Left ventricle myocardium superior (tissue), 1 donor: ENCODE data around the gene NLN. TPM values are rescaled to one million over a fixed set of nuclear protein-coding genes. Genes with fewer than 3 reads are reported as not detected.
"Not testable (repeated sequence)": the region's sequence is repeated elsewhere in the genome, so short reads cannot be mapped to it uniquely, and the experiment has no call there.

Experiments used
- ATAC-seq: fragments of 200-7000 bp; cut with Tn5 transposase; one replicate; pipeline ENCODE4 v1.9.1; 2020; ENCODE audit warnings: mild to moderate bottlenecking, moderate library complexity
- DNase-seq: peaks from one replicate; pipeline ENCODE4 v3.0.0-alpha.2; 2020
- intact Hi-C: fragments of 100-400 bp; cut with micrococcal nuclease; formaldehyde crosslinking; loops from one replicate; pipeline ENCODE4 v1.11.0; 2022
- total RNA-seq: library from RNA; stranded (reverse); fragmentation: NEBNext Ultra II Directional; extraction: Animal tissue kit (Norgen Biotek cat#: 25700); gene quantifications from one replicate; pipeline ENCODE4 v1.2.1, GENCODE V29; 2021
- donor health status: DM: no; HTN: yes; CAD: no; lungs with severe emphysema.

NLN gene
- total RNA-seq, 1 donor from 2014 or later: 14.1 TPM

DNA sequence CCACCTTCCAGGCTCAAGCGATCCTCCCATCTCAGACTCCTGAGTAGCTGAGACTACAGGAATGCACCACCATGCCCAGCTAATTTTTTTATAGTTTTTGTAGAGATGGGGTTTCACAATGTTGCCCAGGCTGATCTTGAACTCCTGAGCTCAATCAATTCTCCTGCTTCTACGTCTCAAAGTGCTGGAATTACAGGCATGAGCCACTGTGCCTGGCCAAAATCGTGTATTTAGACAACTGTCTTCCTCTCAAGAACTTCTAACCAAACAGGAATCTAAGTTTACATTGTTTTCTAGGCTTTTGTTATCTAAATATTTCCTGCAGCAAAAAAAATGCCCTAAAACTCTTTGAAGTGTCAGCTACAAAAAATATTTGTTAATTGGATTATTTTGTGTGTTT is 78.8 kb downstream of the NLN start:
- ATAC-seq: no peak
- no peak for DNase-seq
- intact Hi-C loops: no loop called here

DNA sequence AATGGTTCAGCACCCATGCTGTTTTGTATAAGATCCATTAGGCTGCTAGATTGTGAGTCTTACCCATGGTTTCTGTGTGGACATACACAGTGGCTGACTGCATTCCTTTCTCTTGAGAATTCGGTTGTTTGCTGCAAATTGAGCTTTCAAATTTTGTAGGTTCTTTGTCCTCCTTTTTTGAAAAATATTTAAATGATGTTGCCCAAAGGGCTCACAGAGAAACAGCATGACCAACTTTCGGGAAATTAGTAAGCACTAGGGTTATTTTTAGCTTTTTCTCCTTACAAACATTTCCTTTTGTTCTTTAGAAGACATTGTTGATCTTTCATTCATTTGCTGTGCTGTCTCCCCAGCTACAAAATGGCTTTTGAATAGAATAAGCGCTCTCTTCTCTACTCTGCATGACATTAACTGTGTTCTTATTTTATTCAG is 79.4 kb downstream of the NLN start:
- intact Hi-C loops: no loop called here
- DNase-seq (no peak), ATAC-seq (no peak)

DNA sequence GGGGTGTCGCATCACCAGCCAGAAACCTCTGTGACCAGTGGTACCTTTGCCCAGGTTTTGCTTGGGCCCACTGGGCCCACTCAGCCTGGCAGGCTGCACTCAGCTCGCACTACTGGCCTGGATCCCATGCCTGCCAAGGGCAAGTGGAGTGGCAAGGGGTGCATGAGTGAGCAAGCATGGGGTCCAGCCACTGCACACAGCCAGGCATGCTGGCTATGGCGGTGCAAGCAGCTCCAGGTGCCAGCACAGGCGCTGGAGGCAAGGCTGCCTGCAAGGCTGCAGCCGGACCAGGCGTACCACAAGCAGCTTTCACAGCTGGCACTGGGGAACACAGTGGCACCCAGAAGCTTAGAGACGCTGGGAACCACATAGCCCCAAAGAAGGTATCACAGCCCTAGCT is 80.1 kb downstream of the NLN start:
- DNase-seq (no peak), ATAC-seq (no peak)
- intact Hi-C loops: no loop called here

DNA sequence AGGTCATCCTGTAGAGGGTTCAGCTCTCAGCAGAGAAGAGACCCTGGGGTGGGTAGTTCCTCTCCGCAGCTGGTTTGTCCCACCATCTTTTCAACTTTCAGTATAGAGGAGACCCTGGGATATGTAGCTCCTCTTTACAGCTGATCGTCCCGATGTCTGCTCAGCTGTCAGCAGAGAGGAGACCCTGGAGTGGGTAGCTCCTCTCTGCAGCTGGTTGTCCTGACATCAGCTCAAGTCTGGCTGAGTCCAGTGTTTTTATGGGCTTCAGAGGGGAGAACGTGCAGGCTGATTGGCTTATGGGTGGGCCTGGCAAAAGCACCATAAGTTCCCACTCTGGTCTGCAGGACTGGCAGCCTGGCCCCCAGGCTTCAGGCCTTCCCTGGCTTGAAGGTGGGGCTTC is 80.8 kb downstream of the NLN start:
- no peak for ATAC-seq
- no peak for DNase-seq
- intact Hi-C loops: no loop called here

DNA sequence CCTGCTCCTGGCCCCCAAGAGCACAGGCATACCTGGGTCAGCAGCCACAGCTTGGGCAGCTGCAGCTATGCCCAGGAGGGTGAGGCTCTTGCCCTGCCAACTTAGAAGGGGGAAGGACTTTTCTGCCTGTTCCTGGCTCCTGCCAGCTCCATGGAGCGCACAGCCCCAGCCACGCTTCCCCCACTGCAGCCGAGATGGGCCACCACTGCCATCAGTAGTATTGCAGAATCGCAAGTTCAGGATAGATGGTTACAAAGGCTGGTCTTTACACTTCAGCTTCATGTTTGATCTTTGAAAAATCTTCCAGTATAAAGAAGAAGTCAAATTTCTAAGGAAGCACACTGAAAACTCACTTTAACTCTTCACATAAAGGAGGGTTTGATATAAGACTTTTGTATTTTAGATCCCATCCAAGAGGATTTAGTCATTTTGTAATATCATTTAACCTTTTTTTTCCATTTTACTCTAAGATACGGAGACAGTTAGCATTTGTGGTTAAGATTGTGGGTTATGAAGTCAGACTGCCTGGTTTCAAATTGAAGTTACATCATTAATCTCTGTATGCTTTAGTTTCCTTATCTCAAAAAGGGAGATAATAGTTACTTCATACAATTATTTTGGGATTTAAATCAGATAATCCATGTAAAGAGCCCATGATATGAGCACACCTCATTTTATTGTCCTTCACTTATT is 81.8 kb downstream of the NLN start:
- no peak for ATAC-seq
- no peak for DNase-seq
- intact Hi-C loops: no loop called here

DNA sequence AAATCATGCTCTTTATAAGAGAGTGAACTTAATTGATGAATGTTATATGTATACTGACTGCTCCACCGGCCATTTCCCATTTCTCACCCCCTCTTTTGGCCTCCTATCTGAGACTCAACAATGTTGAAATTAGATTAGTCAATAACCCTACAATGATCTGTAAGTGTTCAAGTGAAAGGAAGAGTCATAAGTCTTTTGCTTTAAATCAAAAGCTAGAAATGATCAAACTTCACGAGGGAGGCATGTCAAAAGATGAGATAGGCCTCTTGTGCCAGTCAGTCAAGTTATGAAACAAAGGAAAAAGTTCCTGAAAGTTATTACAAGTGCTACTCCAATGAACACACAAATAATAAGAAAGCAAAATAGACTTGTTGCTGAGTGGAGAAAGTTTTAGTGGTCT is 83.1 kb downstream of the NLN start:
- intact Hi-C loops: no loop called here
- DNase-seq (no peak), ATAC-seq (no peak)

DNA sequence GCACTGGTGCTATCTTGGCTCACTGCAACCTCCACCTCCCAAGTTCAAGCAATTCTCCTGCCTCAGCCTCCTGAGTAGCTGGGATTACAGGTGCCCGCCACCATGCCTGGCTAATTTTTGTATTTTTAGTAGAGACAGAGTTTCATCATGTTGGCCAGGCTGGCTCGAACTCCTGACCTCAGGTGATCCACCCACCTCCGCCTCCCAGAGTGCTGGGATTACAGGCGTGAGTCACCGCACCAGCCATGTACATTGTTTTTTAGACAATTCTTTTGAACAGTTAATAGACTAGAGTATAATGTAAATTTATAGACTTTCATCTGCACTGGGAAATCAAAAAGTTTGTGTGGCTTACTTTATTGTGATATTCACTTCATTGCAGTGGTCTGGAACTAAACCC is 85.5 kb downstream of the NLN start:
- ATAC-seq, DNase-seq, intact Hi-C loops: not testable (repeated sequence)

DNA sequence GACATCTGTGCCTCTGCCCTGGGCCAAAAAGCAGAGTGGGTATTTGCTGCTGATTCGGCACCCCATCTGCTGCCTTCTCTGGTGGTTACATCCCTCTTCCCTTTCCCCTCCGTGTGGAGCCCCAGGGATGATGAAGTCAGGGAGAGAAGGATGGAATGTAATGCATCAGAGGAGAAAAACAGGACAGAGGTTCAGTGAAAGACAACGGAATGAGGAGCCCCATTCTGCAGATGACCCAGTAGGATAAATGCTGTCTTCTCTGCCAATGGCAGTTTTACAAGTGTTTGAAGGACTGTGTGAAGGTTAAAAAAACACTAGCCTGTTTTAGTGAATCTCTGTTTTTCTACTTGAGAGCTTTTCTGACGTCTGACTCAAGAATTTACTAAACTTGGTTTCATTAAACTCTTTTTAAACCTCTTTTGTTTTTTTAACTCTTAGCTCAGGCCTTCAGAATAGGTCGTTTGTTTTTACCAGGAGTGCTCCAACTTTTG is 86.3 kb downstream of the NLN start:
- ATAC-seq (no peak), DNase-seq (no peak)
- intact Hi-C loops: no loop called here

DNA sequence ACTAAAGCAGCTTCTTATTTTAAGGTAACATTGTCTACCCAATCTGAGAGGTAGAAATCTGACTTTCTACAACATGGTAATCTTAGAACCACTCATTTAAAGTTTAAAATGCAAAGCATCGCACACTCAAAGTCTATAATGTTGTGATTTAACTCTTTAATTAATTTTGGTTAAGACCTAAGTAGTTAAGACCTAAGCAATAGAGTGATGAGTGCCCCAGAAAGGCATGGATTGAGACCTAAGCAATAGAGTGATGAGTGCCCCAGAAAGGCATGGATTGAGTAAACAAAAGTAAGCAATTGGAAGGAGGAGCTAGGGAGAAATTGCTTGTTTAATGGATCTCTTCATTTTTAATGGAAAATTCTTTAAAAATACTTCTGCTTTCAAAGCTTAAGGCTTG is 86.8 kb downstream of the NLN start:
- DNase-seq: no peak
- no peak for ATAC-seq
- intact Hi-C loops: no loop called here

DNA sequence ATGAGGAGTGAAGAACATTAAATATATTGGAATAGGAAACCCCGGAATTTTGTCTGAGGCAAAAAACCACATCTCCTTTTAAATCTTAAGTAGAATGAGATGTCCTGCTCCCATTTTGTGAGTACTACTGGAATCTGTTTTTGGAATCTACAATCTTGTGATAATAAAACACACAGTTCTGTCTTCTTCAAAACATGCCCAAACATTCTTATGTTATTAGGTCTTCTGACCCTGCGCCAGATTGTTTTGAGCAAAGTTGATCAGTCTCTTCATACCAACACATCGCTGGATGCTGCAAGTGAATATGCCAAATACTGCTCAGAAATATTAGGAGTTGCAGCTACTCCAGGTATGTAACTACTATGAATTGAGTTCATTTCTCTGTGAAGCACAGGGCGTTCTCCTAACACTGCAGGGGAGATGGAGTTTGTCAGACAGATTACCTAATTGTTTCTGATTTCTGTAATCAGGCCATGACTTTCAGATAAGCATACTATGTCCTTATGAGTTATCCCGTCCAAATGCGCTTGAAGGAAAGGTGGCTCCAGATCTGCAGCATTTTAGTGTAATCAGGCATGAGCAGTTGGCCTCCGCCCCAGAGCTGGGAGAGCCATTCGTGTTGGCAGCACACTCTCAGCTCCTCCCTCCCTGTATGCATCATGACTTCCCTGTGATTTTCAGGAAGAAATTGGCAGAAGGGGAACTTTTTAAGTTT is 88.0 kb downstream of the NLN start:
- intact Hi-C loops: no loop called here

DNA sequence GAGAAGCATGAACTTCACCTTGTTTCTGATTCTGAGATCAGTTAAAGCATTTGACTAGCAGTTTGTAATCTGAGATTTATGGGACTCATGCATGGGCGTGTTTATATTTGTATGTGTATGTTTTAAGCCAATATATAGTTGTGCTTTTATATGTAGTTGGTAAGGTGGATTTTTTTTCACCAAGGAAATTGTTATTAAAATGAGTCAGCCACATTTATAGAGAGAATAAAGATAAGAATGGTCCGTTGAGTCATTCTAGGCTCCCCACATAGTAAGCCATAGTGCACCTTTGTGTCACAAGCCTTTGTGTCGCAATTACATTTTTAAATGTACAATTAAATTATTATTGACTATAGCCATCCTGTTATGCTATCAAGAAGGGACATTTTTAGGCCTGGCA is 89.0 kb downstream of the NLN start:
- intact Hi-C loops: no loop called here
- ATAC-seq: no peak

More for the DNA sequence above, 88.0 kb downstream of the NLN start:
- DNase-seq (peak; percentile 76), ATAC-seq (peak; percentile 98)

DNA sequence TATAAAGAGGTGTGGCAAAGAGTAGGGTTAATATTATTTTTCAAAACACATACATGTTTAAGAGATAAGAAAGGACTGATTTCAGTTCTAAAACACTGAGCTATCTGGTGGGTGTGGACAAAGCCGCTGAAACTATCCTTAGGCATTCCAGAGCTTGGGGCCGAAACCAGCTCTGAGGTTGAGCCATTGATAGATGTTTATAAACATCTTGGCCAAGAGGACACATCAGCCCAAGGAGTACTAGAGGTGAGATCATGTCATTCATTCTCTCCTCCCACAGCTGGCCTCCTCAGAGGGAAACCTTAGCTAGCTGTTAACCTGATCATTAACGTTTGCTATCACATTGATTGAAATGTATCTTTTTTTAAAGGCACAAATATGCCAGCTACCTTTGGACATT is 89.9 kb downstream of the NLN start:
- intact Hi-C loops: no loop called here
- no peak for ATAC-seq
- DNase-seq: no peak

More for the DNA sequence above, 89.0 kb downstream of the NLN start:
- no peak for DNase-seq

DNA sequence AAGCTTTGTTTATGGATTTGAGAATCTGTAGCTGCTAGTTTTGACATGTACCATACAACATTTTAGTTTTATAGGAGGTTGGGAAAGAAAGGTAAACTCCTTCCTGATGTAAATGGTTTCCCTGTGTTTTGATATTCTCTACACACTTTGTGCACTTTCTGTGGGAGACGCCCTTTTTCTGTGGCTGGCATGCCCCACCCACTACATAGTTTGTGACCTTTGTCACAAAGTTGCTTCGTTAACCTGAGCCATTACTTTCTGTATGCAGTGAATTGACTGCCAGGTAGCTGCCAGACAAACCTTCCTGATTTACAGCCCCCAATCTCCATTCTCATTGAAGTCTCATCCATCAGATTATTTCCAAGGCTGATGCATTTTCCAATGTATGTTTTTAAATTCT is 90.6 kb downstream of the NLN start:
- intact Hi-C loops: no loop called here
- DNase-seq: no peak
- no peak for ATAC-seq

DNA sequence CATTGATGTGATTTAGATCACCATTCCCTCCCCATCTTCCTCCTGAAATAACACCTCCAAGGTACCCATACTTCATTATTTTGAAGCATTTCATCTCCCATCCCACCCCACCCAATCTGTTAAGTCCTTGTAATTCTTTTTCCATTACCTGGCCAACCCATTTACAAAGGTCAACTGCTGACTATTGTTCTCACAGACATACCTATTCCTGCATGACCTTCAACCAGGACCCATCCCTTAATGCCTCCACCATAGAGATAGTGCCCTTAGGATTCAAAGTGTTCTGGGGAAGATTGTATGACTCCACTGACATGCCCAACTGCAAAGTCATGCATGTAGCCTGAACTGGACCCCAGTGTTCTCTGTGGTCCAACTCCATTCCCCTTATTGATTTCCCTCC is 91.2 kb downstream of the NLN start:
- DNase-seq (no peak), ATAC-seq (no peak)
- intact Hi-C loops: no loop called here

DNA sequence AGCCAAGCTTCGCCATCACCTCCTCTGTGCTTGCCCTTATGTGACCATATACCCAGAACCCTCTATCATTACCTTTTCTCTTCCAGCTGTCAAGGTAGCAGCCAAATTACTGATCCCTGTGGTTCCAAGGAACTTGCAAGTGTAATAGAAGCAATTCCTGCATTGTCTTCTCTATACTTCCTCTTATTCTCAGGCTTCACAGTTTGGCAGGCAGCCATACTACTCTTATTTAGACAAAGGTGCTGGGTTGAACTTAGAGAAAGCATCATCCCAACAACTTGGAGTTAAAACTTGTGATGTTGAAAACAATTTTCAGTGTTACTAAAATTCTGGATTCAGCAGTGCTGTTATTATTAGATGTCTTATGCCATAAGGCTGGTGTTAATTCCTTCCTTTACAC is 93.2 kb downstream of the NLN start:
- intact Hi-C loops: no loop called here
- DNase-seq (no peak), ATAC-seq (no peak)

DNA sequence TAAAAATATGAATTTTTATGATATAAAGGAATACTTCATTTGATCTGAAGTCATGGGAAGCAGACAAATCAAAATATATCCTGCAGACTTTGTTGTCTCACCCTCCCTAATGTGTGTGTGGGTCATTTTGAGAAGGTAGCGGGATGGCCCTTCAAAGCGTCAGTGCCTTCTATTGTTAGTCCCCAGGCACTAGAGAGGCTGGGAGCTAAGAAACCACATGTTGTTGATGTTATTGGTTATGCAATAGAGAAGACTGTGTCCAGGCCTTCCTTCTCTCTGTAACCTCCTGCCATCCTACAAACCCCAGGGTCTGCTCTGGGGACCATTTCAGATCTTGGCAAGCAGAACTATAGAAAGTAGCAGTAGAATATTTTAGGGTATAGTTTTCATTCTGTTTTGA is 94.7 kb downstream of the NLN start:
- intact Hi-C loops: no loop called here
- ATAC-seq (no peak), DNase-seq (no peak)

DNA sequence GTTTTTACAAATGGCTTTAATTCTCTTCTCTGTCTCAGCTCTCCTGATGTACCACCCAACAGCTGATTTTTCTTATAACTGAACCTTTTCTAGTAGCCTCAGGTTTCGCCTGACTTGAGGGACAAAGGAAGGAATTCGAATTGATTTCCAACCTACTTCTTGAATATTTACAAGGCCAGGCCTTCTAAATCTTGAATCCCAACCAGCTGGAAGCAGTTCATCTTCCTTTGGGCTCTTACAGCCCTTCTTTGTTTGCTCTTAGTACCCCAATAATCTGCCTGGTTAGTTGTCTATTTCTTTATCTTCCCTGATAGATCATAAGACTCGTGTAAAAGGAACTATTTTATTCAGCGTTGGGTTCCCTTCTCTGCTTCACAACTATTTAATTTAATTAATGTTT is 95.9 kb downstream of the NLN start:
- DNase-seq: no peak
- intact Hi-C loops: no loop called here
- ATAC-seq: no peak

DNA sequence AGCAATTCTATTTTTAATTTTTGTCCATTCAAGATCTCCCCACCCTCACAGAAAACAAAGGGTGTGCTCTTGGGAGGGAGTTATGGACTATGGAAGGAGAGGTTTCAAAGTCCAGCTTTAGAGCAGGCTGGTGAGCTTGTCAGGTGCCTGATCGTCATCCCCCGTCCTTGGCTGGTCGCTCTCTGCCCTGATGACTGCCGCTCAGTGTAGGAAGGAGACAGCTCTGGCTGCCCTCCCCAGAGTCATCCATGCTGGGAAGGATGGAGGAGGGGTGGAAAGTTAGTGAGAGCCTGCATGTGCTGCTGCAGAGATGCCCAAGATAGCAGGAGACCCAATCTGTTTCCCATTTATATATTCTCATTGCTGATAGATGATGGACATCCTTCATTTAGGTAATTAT is 96.6 kb downstream of the NLN start:
- ATAC-seq: no peak
- intact Hi-C loops: no loop called here
- no peak for DNase-seq

DNA sequence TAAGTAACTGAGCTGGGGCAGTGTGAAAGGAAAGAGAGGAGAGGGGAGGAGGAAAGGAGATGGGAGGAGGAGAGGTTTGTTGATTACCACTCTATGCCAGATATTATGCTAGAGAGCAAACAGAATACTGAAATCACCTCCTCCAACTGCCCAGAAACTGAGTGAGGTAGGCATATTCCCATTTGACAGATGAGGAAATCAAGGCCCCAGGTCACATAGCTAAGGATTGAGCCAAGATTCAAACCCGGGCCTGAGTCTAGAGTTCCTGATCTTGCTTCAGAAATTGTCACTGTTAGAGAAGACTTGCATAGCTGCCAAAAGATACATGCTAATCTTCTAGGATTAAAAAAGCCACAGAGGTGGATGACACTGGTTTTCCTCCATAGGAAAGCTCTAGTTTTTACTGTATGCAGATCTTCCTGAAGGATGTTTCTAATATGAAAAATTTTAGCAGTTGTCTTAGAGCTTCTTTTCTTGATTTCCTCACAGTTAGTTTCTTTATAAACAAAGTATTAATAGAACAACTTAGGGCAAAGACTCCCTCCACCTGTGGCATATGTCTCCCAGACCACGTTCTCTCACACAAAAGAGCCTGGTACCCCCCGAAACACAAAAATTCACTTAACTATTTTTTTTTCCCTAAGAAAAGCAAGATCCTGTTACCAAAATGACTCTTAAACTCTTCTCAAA is 97.4 kb downstream of the NLN start:
- no peak for ATAC-seq
- DNase-seq: no peak
- intact Hi-C loops: no loop called here

DNA sequence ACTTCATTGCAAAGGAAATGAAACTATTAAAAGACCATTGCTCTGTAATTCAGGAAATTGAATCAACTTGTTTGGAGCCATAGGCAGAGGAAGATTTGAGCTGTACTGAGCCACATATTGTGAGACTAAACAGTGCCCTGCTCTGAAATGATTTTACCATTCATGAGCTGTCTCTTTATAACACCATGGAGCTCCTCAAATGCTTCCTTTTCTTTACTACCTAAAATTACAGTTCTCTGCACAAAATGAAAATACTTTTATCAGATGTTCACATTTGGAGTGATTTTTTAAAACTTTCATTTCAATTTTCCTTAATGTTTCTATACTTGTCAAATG is 97.9 kb downstream of the NLN start:
- no peak for DNase-seq
- intact Hi-C loops: no loop called here
- ATAC-seq: no peak

DNA sequence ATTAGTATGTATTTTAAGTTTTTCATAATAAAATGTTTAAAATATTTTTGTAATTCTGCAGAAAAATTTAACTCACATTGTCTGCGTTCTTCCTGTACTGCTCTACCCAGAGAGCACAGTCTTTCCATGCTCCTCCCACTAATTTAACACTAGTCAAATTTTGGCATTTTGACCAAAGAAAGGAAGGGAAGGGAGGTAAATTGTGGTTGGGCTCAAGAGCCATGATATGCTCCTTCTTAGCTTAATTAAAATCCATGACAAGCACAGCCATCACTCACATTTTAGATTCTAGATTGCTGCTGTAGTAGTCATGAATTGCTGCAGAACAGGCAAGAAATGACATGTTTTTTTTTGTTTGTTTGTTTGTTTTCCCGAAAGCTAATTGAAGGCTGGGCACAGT is 98.4 kb downstream of the NLN start:
- no peak for DNase-seq
- no peak for ATAC-seq
- intact Hi-C loops: no loop called here
